ENCODE data around the gene CACNA1G.

The CACNA1G gene

DNA sequence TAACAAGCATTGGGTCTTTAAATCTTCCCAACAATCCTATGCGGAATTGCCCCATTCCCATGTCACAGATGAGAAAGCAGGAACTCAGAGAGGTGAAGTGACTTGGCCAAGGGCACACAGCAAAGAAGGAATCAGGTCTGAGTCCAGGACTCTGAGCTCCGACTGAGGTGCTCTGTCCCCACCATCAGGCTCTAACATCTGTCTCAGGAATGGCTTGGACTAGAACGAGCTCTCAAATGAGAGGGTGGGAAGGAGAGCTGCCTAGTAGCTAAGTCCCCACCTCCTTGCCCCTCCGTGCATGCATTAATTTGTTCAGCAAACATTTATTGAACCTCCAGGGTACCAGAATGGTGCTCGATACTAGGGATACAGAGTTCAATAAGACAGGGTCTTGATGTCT is 100.8 kb downstream of the CACNA1G start:
- TF ChIP-seq, protein P1, sequence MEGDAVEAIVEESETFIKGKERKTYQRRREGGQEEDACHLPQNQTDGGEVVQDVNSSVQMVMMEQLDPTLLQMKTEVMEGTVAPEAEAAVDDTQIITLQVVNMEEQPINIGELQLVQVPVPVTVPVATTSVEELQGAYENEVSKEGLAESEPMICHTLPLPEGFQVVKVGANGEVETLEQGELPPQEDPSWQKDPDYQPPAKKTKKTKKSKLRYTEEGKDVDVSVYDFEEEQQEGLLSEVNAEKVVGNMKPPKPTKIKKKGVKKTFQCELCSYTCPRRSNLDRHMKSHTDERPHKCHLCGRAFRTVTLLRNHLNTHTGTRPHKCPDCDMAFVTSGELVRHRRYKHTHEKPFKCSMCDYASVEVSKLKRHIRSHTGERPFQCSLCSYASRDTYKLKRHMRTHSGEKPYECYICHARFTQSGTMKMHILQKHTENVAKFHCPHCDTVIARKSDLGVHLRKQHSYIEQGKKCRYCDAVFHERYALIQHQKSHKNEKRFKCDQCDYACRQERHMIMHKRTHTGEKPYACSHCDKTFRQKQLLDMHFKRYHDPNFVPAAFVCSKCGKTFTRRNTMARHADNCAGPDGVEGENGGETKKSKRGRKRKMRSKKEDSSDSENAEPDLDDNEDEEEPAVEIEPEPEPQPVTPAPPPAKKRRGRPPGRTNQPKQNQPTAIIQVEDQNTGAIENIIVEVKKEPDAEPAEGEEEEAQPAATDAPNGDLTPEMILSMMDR (IDR thresholded peaks at IDR 0.05; ENCODE audit: borderline replicate concordance, control extremely low read depth, extremely low read depth, insufficient read depth, missing control alignments), result no peak
- in situ Hi-C loops (cut with MboI; ENCODE audit: low sequenced_read_pairs, unreplicated experiment), result no loop called here
- no peak for DNase-seq (ENCODE audit: low spot score)

DNA sequence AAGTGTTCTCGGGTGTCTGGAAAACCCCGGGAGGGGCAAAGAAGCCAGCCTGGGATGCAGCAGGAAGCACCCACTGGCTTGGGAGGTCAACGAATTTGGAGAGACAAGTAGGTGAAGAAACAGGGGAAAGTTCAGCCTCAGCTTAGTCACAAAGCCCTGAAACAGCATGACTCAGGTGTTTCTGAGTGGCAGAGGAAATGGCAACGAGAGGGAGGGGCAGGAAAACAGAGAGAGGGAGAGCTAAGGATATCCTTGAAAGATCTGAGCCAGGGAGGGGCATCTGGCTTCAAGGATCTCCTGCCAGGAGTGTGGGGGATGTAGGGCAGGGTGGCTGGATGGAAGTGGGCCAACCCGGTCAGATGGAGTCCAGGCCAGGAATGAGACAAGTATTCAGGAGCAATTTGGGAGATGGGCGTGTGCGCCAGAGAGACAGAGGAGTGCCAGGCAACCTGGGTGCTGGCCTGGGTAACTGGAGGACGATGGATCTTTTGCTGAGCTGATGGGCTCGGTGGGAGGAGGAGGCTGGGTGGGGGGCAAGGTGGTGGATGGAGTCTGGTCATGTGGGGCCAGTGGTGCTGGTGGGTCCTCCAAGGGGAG is 101.4 kb downstream of the CACNA1G start:
- DNase-seq (ENCODE audit: low spot score), result no peak
- TF ChIP-seq, protein P1 (IDR thresholded peaks at IDR 0.05; ENCODE audit: borderline replicate concordance, control extremely low read depth, extremely low read depth, insufficient read depth, missing control alignments), result no peak
- in situ Hi-C loops (cut with MboI; ENCODE audit: low sequenced_read_pairs, unreplicated experiment), result no loop called here

DNA sequence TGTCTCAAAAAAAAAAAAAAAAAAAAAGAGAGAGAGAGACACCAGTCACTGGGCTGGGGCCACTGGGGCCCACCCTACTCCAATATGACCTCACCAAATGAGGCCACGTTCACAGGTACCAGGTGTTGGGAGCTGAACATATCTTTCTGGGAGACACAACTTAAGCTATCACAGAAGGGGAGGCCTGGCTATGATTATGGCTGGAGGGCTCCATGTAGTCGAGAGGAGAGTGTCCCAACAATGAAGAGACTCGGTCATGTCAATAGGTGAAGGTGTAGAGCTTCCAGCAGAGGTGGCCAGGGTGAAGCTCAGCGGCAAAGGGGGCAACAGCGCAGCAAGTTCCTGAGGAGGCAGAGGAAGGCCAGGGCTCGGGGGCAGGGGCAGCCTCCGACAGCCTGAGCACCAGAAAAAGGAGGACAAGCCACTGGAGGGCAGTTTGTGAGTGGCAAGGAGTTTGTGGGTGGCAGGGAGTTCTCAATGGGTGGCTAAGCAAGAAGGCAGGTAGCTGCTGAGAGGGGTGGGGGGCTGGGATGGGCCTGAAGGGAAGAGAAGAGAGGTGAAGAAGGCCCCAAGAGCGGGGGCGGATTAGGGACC is 102.2 kb downstream of the CACNA1G start:
- in situ Hi-C loops (cut with MboI; ENCODE audit: low sequenced_read_pairs, unreplicated experiment), result no loop called here
- TF ChIP-seq, protein P1 (IDR thresholded peaks at IDR 0.05; ENCODE audit: borderline replicate concordance, control extremely low read depth, extremely low read depth, insufficient read depth, missing control alignments), result no peak
- no peak for DNase-seq (ENCODE audit: low spot score)

DNA sequence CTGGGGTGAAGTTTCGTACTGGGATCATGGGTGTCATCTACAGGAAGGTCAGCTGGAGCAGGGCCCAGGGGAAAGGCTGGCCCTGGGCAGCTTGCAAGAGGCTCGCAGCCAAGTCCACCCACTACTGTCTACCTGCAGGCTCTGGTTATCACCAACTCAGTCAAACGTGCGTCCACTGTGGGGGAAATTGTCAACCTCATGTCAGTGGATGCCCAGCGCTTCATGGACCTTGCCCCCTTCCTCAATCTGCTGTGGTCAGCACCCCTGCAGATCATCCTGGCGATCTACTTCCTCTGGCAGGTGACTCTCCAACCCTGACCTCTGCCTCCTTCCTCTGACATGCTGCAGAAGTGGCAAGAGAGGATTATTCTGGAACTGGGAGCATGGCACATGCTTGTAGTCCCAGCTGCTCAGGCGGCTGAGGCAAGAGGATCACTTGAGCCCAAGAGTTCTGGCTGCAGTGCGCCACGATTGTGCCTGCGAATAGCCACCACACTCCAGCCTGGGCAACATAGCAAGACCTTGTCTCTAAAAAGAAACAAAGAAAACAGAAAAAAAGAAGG is 103.4 kb downstream of the CACNA1G start:
- in situ Hi-C loops (cut with MboI; ENCODE audit: low sequenced_read_pairs, unreplicated experiment), result no loop called here
- TF ChIP-seq, protein P1 (IDR thresholded peaks at IDR 0.05; ENCODE audit: borderline replicate concordance, control extremely low read depth, extremely low read depth, insufficient read depth, missing control alignments), result no peak
- no peak for DNase-seq (ENCODE audit: low spot score)

DNA sequence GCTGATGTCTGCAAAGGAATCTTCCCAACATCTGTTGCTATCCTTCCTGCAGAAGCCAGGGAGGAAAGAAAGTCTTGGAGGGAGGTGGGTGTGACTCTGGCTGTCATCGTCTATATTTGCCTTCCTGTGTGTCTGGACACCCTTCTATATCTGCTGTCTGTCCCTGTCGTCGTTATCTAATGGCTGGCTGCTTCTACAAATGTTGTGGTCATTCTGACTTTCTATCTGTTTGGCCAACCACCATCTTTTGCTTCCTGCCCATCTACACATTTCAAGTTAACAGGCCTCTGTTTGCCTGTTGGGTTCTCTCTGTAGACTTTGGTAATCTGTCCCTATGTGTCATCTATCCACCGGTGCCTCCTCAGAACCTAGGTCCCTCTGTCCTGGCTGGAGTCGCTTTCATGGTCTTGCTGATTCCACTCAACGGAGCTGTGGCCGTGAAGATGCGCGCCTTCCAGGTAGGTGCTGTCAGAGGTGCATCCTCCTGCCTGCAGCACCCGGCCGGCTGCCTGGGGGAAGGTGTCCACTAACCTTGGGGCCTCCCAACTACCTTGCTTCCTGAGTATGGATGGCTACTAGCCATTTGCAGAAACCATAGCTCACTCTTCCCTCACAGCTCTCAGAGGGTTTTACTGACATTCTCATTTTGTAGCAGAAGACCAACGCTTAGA is 104.4 kb downstream of the CACNA1G start:
- TF ChIP-seq, protein P1 (IDR thresholded peaks at IDR 0.05; ENCODE audit: borderline replicate concordance, control extremely low read depth, extremely low read depth, insufficient read depth, missing control alignments), result no peak
- no peak for DNase-seq (ENCODE audit: low spot score)
- in situ Hi-C loops (cut with MboI; ENCODE audit: low sequenced_read_pairs, unreplicated experiment), result no loop called here

DNA sequence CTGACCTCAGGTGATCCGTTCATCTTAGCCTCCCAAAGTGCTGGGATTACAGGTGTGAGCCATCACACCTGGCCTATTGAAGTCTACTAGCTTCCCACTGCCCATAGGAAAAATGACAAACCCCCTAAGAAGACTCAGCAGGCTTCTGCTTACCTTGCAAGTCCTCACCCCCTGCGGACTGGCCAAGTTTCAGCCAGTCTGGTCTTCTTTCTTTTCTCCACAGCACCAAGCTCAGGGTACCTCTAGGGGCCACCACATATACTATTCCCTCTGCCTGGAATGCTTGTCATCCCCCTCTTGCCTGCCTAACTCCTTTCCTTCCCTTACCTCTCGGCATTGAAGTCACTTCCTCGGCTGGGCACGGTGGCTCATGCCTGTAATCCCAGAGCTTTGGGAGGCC is 105.3 kb downstream of the CACNA1G start:
- TF ChIP-seq, protein P1 (IDR thresholded peaks at IDR 0.05; ENCODE audit: borderline replicate concordance, control extremely low read depth, extremely low read depth, insufficient read depth, missing control alignments), result no peak
- DNase-seq (ENCODE audit: low spot score), result no peak
- in situ Hi-C loops (cut with MboI; ENCODE audit: low sequenced_read_pairs, unreplicated experiment), result no loop called here
